ENCODE data around the gene TOGARAM2. TPM values are rescaled to one million over a fixed set of nuclear protein-coding genes. Genes with fewer than 3 reads are reported as not detected.

TOGARAM2 gene
- total RNA-seq, 1 experiment from 2014 or later, result 0.75 TPM

- H3K4me3 ChIP-seq (ENCODE audit: low read depth, low read length, poor library complexity, severe bottlenecking), result no peak overlapping the region
- H3K4me1 ChIP-seq (ENCODE audit: insufficient read depth, low read length, poor library complexity, severe bottlenecking), result no peaks in the 10 kb centered on the region
- no peaks in the 10 kb centered on the region for H3K9me3 ChIP-seq (ENCODE audit: low read depth, low read length, poor library complexity, severe bottlenecking)
- H3K27ac ChIP-seq (ENCODE audit: low read depth, low read length, poor library complexity, severe bottlenecking), result no peak overlapping the region
- TF ChIP-seq CTCF (conservative IDR thresholded peaks at IDR 0.05; ENCODE audit: low read depth, low read length) (no peak), EZH2 (IDR thresholded peaks at IDR 0.05; ENCODE audit: borderline replicate concordance, low read depth, low read length, poor library complexity, severe bottlenecking) (no peak)
- POLR2A ChIA-PET (ENCODE audit: low non-redundant PET), result no interaction called here
- BruUV-seq (replicated peaks), result no TSS peak
- no peaks in the 10 kb centered on the region for H3K27me3 ChIP-seq (replicated peaks; ENCODE audit: insufficient read depth, low read depth, low read length, poor library complexity)
- intact Hi-C loops (cut with micrococcal nuclease; ENCODE audit: unreplicated experiment), result no loop called here
- H3K36me3 ChIP-seq (ENCODE audit: insufficient read depth, low read length, poor library complexity, severe bottlenecking), result no peaks in the 10 kb centered on the region
- no peak for DNase-seq (ENCODE audit: low spot score)
- CTCF ChIA-PET, result no interaction called here
Measured at GRCh38 chr2:29039718-29040480, 58.8 kb downstream of the TOGARAM2 start.

- H3K9me3 ChIP-seq (ENCODE audit: low read depth, low read length, poor library complexity, severe bottlenecking), result no peaks in the 10 kb centered on the region
- H3K36me3 ChIP-seq (ENCODE audit: insufficient read depth, low read length, poor library complexity, severe bottlenecking), result no peaks in the 10 kb centered on the region
- no peaks in the 10 kb centered on the region for H3K4me1 ChIP-seq (ENCODE audit: insufficient read depth, low read length, poor library complexity, severe bottlenecking)
- POLR2A ChIA-PET (ENCODE audit: low non-redundant PET), result no interaction called here
- H3K27me3 ChIP-seq (replicated peaks; ENCODE audit: insufficient read depth, low read depth, low read length, poor library complexity), result no peaks in the 10 kb centered on the region
- TF ChIP-seq CTCF (conservative IDR thresholded peaks at IDR 0.05; ENCODE audit: low read depth, low read length) (no peak), EZH2 (IDR thresholded peaks at IDR 0.05; ENCODE audit: borderline replicate concordance, low read depth, low read length, poor library complexity, severe bottlenecking) (no peak)
- no peak overlapping the region for H3K27ac ChIP-seq (ENCODE audit: low read depth, low read length, poor library complexity, severe bottlenecking)
- DNase-seq (ENCODE audit: low spot score), result no peak
- BruUV-seq (replicated peaks), result no TSS peak
- H3K4me3 ChIP-seq (ENCODE audit: low read depth, low read length, poor library complexity, severe bottlenecking), result no peak overlapping the region
- CTCF ChIA-PET, result no interaction called here
- intact Hi-C loops (cut with micrococcal nuclease; ENCODE audit: unreplicated experiment), result no loop called here
Measured at GRCh38 chr2:29040552-29040951, 59.5 kb downstream of the TOGARAM2 start.

GRCh38 chr2:29041161-29041660 lies 60.1 kb downstream of the TOGARAM2 start:
- no TSS peak for BruUV-seq (replicated peaks)
- no peak for DNase-seq (ENCODE audit: low spot score)
- CTCF ChIA-PET, result no interaction called here

More at GRCh38 chr2:29041161-29041660, 60.1 kb downstream of the TOGARAM2 start:
- TF ChIP-seq EZH2 (IDR thresholded peaks at IDR 0.05; ENCODE audit: borderline replicate concordance, low read depth, low read length, poor library complexity, severe bottlenecking) (no peak), CTCF (conservative IDR thresholded peaks at IDR 0.05; ENCODE audit: low read depth, low read length) (no peak)
- Histone ChIP-seq H3K27ac (ENCODE audit: low read depth, low read length, poor library complexity, severe bottlenecking) (no peak overlapping the region), H3K36me3 (ENCODE audit: insufficient read depth, low read length, poor library complexity, severe bottlenecking) (no peaks in the 10 kb centered on the region), H3K4me1 (ENCODE audit: insufficient read depth, low read length, poor library complexity, severe bottlenecking) (no peaks in the 10 kb centered on the region), H3K27me3 (replicated peaks; ENCODE audit: insufficient read depth, low read depth, low read length, poor library complexity) (no peaks in the 10 kb centered on the region), H3K4me3 (ENCODE audit: low read depth, low read length, poor library complexity, severe bottlenecking) (no peak overlapping the region), H3K9me3 (ENCODE audit: low read depth, low read length, poor library complexity, severe bottlenecking) (no peaks in the 10 kb centered on the region)
- POLR2A ChIA-PET (ENCODE audit: low non-redundant PET), result no interaction called here
- intact Hi-C loops (cut with micrococcal nuclease; ENCODE audit: unreplicated experiment), result no loop called here

Measured in A673 (cell line).